Stimulated activated CD4-positive, alpha-beta T cell treated with anti-CD3 and anti-CD28 coated beads, Interleukin-1b, Interleukin-23, amount 100 ng/mL, for 4 hours (primary cell): Measurements from ENCODE around the gene NOXRED1.
"Not testable (repeated sequence)": the region's sequence is repeated elsewhere in the genome, so short reads cannot be mapped to it uniquely, and the experiment has no call there.

Experiments used
- DNase-seq, 2 donors: peaks; one replicate each; pipeline ENCODE4 v3.0.0-alpha.2; 2020; ENCODE audit warnings: low read depth in 2 of 2

NOXRED1 gene

GRCh38 chr14:77423423-77423822, at the start of gene NOXRED1:
Gene NOXRED1, minus strand, starts transcription at chr14:77423523. Its CDS starts 634 bp downstream, at chr14:77422889.
- no peak for DNase-seq

- no peak for DNase-seq
Observed at GRCh38 chr14:77470224-77470870, 47.0 kb upstream of the NOXRED1 start.

DNA sequence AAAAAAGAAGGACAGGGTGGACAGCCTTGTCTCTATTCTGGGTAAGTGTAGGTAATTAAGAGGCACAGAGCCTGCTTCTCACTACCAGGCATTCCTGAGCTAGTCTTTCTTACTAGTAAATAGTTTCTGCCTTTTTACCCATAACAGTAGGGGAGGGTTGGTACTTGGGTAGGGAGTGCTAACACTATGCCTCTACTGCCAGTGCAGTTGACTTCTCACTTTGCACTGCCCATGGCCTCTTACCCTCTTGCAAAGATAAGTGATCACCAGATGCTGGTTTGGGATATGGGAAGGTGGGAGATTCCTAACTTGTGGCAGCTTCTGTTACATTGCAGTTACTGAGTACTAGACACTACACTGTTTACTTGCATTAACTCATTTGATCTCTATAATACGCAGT, 46.2 kb upstream of the NOXRED1 start:
- no peak for DNase-seq

DNA sequence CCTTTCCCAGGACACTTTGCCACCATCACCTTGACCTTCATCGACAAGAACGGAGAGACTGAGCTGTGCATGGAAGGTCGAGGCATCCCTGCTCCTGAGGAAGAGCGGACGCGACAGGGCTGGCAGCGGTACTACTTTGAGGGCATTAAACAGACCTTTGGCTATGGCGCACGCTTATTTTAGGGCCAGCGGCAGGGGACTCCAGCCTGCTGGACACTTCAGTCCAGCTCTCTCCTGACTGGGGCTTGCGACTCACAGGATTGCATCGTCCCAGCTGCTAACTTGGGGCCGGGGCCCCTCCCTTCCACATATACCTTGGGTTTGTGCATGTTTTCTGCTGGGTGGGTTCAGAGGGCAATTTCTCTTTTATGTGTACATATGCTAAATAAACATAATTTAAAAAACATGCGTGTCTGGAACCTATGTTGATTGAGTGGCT, 45.8 kb upstream of the NOXRED1 start:
- no peak for DNase-seq

DNA sequence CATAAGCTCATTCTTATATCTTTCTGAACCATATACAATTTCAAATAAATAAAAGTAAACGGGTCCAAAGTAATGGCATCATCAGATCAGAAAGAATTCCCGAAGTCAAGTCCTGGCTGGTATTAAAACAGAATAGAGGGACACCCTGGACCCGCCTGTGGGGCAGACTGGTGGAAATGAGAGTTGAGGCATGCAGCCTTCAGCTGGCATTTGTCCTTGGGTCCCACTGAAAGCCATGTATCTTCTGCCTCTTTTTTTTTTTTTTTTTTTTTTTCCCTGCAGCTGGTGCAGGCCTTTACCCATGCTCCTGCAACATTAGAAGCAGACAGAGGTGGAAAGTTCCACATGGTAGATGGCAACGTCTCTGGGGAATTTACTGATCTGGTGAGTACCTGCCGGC, 44.5 kb upstream of the NOXRED1 start:
- no peak for DNase-seq

GRCh38 chr14:77459072-77459723, 35.9 kb upstream of the NOXRED1 start:
- peak; percentile 30 to 39 for DNase-seq

DNA sequence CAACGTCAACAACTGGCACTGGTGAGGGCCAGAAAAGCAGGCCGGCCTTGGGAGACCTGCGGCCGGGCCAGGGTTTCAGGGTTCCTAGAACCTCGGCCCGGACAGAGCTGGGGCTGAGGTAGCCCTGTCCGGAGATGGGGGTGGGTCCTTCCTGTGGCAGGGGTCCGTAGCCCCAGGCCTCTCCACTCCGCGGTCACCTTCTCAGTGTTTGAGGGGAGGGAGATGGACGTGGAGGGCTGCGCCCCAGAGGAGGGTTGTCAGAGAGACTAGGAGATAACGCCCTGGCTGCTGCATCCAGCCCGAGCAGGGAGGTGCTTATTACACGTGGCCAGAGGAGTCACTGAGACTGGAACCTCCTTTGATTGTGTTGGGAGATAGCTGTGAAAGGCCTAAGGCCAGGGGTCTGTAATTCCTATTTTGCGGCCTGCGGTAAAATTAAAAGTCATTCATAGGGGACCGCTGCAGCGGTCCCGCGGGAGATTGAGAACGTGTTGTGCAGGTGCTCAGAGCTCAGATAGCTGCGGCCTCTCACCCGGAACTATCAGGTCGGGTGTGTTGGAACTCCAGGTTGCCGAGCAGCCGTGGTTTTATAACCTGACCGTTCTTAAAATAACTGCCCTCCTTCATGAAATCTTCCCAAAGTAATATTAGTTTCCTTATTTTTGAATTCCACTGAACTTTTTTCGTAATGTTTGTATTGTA, 35.1 kb upstream of the NOXRED1 start:
- peak in 1 of 2 donors; percentile 22 for DNase-seq

DNA sequence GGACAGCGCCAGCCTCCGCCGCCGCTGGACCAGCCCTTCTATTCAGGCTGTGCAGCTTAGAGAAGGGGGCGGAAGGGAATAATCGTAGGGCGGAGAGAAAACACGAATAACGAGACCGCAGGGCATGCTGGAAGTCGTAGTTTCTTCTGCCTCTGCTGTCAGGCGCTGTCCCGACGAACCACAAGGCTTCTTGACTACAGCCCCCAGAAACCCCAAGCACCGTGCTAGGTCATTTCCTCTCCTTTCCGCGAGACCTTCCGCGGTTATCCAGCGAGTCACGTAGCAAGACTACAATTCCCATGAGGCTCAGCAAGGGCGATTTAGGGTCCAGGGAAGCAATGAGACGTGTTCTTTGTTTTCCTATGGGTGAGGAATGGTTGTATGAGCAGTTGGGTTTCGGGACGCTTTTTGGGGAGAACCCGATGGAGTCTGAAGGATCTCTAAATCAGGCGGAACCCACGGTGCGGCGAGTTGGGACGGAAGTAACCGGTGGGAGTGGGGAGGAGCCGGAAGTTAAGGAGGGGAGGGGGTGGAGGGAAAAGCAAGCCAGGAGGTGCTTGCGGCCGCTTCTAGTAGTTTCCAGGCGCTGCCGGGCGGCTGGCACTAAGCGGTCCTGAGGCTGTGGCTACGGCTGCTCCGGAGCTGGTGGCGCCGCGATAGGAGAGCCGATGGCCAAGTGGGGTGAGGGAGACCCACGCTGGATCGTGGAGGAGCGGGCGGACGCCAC, 34.4 kb upstream of the NOXRED1 start, which contains the start of the genes AHSA1 and VIPAS39:
Gene AHSA1 (plus strand): TSS at position 572 of the 727 bp plus-strand sequence. CDS start 97 bp downstream, at position 669.
Gene VIPAS39 (minus strand): TSS at position 80 of the 727 bp plus-strand sequence. CDS start 3,499 bp downstream, outside the sequence.
- peak; percentile 73 to 83 for DNase-seq

DNA sequence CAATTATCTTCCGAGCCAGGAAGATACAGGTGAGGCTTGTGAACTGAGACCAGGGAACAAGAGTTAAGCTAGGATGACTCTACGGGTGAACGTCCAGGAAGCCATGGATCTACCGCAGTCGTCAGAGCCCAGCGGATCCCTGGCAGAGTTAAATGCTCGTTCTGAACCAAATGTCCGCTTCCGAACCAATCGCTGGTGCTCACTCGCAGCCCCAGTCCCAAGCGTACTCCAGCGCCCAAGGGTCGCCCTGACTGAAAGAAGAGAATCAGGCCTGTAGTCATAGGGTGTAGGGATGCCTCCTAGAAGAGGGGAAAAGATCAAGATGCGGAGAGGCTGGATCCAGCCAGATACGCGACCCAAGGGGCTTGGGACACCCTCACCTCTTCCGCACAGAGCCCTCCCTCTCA, 33.8 kb upstream of the NOXRED1 start:
- DNase-seq: no peak

DNA sequence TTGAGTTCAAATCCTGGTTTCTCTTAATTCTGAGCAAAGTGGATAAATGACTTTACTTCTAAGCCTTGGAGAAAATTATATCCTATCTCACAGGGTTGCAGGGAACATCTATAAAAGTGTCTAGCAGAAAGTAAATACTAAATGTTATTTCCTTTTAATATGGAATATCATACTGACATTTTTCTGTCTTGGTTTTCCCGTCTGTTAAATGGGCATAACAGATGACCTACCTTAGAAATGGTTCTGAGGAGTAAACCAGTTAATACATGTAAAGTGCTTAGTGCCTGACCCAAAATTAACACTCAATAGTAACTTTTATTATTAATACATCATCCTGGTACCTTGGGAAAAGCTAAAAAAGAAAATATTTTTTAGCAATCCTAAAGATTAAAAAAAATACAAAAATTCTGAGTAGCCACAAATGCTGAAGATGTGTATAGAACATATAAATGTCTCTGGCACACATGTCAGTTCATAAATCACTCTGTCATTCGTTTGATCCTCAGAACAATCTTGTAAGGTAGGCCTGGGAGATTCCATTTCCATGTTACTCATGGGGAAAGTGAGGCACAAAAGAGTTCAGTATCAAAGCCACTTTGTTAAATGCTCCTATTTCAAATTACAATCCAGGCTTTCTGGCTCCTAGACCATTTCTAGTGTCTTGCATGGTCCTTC, 32.8 kb upstream of the NOXRED1 start:
- no peak for DNase-seq

DNA sequence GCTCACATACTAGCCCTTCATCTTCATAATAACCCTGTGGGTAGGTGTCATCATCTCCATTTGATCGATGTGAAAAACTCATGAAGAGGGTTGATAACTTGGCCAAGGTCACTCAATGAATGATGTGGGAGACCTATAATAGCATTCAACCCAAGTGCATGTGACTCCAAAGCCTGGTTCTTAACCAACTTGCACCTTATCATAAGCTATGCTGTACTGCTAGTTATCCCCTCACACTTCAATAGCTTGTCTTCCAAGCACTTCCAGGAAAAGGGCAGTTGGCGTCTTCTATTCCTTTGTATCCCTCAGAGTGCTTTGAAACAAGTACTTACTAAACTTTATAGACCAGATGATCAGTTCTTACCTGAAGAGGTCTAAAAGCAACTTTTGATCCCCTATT, 18.9 kb upstream of the NOXRED1 start:
- DNase-seq: no peak

DNA sequence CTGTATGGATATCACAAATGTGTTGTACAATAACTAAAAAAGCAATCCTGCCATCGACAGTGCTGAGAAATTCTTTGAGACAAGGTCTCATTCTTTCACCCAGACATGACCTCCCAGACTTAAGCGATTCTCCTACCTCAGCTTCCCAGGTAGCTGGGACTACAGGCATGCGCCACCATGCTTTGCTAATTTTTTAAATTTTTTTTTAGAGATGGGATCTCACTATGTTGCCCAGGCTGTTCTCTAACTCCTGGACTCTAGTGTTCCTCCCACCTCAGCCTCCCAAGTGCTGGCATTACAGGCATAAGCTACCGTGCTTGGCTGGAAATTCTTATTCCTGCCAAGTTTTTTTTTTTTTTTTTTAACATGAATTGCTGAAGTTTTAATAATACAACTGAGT, 16.5 kb upstream of the NOXRED1 start:
- DNase-seq: no peak

- no peak for DNase-seq
Observed at GRCh38 chr14:77438596-77438995, 15.3 kb upstream of the NOXRED1 start.

DNA sequence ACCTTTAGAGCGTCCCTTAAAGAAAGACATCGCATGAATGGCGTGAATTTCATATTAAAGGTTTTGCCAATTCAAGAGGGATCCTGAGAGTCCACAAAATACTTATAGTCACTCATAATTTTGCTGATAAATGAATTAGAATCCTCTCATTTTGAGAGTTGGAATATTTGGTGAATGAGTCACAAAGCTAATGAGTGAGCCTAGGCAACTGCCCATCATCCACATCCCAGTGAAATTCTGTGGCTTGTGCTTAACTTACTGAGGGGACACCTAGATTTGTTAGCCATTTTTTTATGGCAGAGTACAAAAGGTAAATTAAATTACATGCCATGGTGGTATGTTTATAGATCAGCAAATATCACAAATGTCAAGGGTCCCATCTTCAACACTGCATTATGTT, 12.7 kb upstream of the NOXRED1 start:
- no peak for DNase-seq

DNA sequence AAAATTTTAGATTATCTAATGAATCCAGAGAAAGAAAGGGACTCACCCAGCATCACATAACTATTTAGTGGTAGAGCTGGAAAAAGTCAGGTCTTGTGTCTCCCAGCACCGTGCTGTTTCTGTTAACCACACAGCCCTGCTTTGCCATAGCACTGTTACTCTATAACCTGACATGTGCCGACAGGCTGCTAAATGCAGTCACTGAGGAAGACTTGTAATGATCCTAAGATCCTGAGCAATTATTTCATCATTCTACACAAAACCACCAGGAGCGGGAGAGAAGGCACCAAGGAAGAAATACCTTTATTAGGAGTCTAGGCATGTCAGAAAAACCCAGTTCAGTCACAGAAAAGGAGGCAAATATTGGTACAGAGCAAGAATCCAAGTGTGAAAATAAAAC, 3.1 kb upstream of the NOXRED1 start:
- DNase-seq: no peak

GRCh38 chr14:77424862-77425261, 1.5 kb upstream of the NOXRED1 start:
- DNase-seq: no peak

GRCh38 chr14:77421201-77421600, 2.1 kb downstream of the NOXRED1 start:
- no peak for DNase-seq

- DNase-seq: no peak
Observed at GRCh38 chr14:77416836-77417235, 6.5 kb downstream of the NOXRED1 start.

GRCh38 chr14:77416098-77416497, 7.2 kb downstream of the NOXRED1 start:
- DNase-seq: not testable (repeated sequence)

DNA sequence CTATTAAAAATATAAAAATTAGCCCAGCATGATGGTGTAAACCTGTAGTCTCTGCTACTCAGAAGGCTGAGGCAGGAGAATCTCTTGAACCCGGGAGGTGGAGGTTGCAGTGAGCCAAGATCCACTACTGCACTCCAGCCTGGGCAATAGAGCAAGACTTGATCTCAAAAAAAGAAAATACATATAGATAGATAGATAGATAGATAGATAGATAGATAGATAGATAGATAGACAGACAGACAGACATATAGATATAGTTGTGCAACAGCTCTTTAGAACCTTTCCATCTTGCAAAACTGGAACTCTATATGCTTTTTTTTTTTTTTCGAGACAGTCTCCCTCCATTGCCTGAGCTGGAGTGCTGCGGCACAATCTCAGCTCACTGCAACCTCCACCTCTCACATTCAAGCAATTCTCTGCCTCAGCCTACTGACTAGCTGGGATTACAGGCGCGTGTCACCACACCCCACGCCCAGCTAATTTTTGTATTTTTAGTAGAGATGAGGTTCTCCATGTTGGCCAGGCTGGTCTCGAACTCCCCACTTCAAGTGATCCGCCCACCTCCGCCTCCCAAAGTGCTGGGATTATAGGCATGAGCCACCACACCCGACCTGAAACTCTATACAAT, 7.8 kb downstream of the NOXRED1 start:
- DNase-seq: not testable (repeated sequence)

GRCh38 chr14:77409131-77409533, 14.2 kb downstream of the NOXRED1 start:
- no peak for DNase-seq
